Measurements from ENCODE around the gene ABL1.
"Not testable (repeated sequence)": the region's sequence is repeated elsewhere in the genome, so short reads cannot be mapped to it uniquely, and the experiment has no call there.

The ABL1 gene

GRCh38 chr9:130904070-130905044 lies 69.3 kb downstream of the ABL1 start:
- DNase-seq (ENCODE audit: low spot score) = no peak

- no peak for DNase-seq (ENCODE audit: low spot score)
Observed at GRCh38 chr9:130905125-130905901, 70.3 kb downstream of the ABL1 start.

- no peak for DNase-seq (ENCODE audit: low spot score)
Observed at GRCh38 chr9:130905902-130906734, 71.1 kb downstream of the ABL1 start.

- DNase-seq (ENCODE audit: low spot score) = no peak
Observed at GRCh38 chr9:130906735-130907416, 71.8 kb downstream of the ABL1 start.

GRCh38 chr9:130908146-130908877 lies 73.3 kb downstream of the ABL1 start:
- DNase-seq (ENCODE audit: low spot score) = no peak

- no peak for DNase-seq (ENCODE audit: low spot score)
Observed at GRCh38 chr9:130908878-130909355, 73.9 kb downstream of the ABL1 start.

GRCh38 chr9:130910041-130910440 lies 75.0 kb downstream of the ABL1 start:
- DNase-seq (ENCODE audit: low spot score) = not testable (repeated sequence)

- DNase-seq (ENCODE audit: low spot score) = not testable (repeated sequence)
Observed at GRCh38 chr9:130910670-130911069, 75.6 kb downstream of the ABL1 start.

- DNase-seq (ENCODE audit: low spot score) = no peak
Observed at GRCh38 chr9:130911254-130912049, 76.4 kb downstream of the ABL1 start.

GRCh38 chr9:130912932-130913598 lies 78.0 kb downstream of the ABL1 start:
- peak; percentile 60 for DNase-seq (ENCODE audit: low spot score)

GRCh38 chr9:130913599-130914416 lies 78.8 kb downstream of the ABL1 start:
- no peak for DNase-seq (ENCODE audit: low spot score)

- no peak for DNase-seq (ENCODE audit: low spot score)
Observed at GRCh38 chr9:130914417-130915095, 79.5 kb downstream of the ABL1 start.

- DNase-seq (ENCODE audit: low spot score) = no peak
Observed at GRCh38 chr9:130915096-130915447, 80.0 kb downstream of the ABL1 start.

- DNase-seq (ENCODE audit: low spot score) = no peak
Observed at GRCh38 chr9:130917168-130917960, 82.3 kb downstream of the ABL1 start.

- DNase-seq (ENCODE audit: low spot score) = no peak
Observed at GRCh38 chr9:130918101-130918825, 83.2 kb downstream of the ABL1 start.

Measured in cerebellar cortex (tissue), 1 donor.